ENCODE results near the gene GID8. TPM values are rescaled to one million over a fixed set of nuclear protein-coding genes. Genes with fewer than 3 reads are reported as not detected.

GID8 gene
- total RNA-seq, 1 donor from 2014 or later: 48.7 TPM

GRCh38 chr20:62989201-62989601 is 51.3 kb downstream of the GID8 start:
- Histone ChIP-seq H2AFZ (replicated peaks) (no peak overlapping the region), H3K27me3 (peaks cover 7% of the 10 kb centered on the region), H3K4me3 (no peak overlapping the region), H3K4me1 (peaks cover 11% of the 10 kb centered on the region), H3K27ac (no peak overlapping the region), H3K36me3 (no peaks in the 10 kb centered on the region), H3K4me2 (no peak overlapping the region), H3K9me3 (ENCODE audit: low read depth) (no peaks in the 10 kb centered on the region), H4K20me1 (ENCODE audit: low read depth) (no peaks in the 10 kb centered on the region), H3F3A (ENCODE audit: low read depth) (peaks cover 7% of the 10 kb centered on the region), H3K9ac (no peak overlapping the region), H3K79me2 (ENCODE audit: low read depth) (no peaks in the 10 kb centered on the region)
- H3K4me1 Mint-ChIP-seq: peaks cover 11% of the 10 kb centered on the region
- no peak overlapping the region for H3K4me3 Mint-ChIP-seq
- H3K36me3 Mint-ChIP-seq: no peaks in the 10 kb centered on the region
- H3K27ac Mint-ChIP-seq: no peak overlapping the region
- peaks cover 9% of the 10 kb centered on the region for H3K27me3 Mint-ChIP-seq (ENCODE audit: insufficient read depth, low read depth)
- no peaks in the 10 kb centered on the region for H3K9me3 Mint-ChIP-seq
- TF ChIP-seq EZH2 (IDR thresholded peaks at IDR 0.05) (no peak), EZH2phosphoT487 (IDR thresholded peaks at IDR 0.05) (no peak), CTCF (IDR thresholded peaks at IDR 0.05) (no peak)
- no peak for DNase-seq (ENCODE audit: low spot score)

GRCh38 chr20:62990306-62990825 is 52.4 kb downstream of the GID8 start:
- Histone ChIP-seq H3K27ac (no peak overlapping the region), H3K79me2 (ENCODE audit: low read depth) (no peaks in the 10 kb centered on the region), H3F3A (ENCODE audit: low read depth) (no peaks in the 10 kb centered on the region), H2AFZ (replicated peaks) (no peak overlapping the region), H4K20me1 (ENCODE audit: low read depth) (no peaks in the 10 kb centered on the region), H3K9me3 (ENCODE audit: low read depth) (no peaks in the 10 kb centered on the region), H3K36me3 (no peaks in the 10 kb centered on the region), H3K4me2 (no peak overlapping the region), H3K4me1 (peaks cover 8% of the 10 kb centered on the region), H3K9ac (no peak overlapping the region), H3K4me3 (no peak overlapping the region), H3K27me3 (peaks cover 7% of the 10 kb centered on the region)
- DNase-seq (ENCODE audit: low spot score): no peak
- H3K27me3 Mint-ChIP-seq (ENCODE audit: insufficient read depth, low read depth): peaks cover 4% of the 10 kb centered on the region
- no peaks in the 10 kb centered on the region for H3K36me3 Mint-ChIP-seq
- H3K27ac Mint-ChIP-seq: no peak overlapping the region
- H3K4me1 Mint-ChIP-seq: peaks cover 10% of the 10 kb centered on the region
- TF ChIP-seq EZH2 (IDR thresholded peaks at IDR 0.05) (no peak), EZH2phosphoT487 (IDR thresholded peaks at IDR 0.05) (no peak)
- H3K4me3 Mint-ChIP-seq: no peak overlapping the region
- no peaks in the 10 kb centered on the region for H3K9me3 Mint-ChIP-seq

GRCh38 chr20:62991196-62991807 is 53.4 kb downstream of the GID8 start:
- H3K27me3 Mint-ChIP-seq (ENCODE audit: insufficient read depth, low read depth): peaks cover 4% of the 10 kb centered on the region
- peaks cover 11% of the 10 kb centered on the region for H3K27me3 ChIP-seq
- no peak for TF ChIP-seq CTCF (IDR thresholded peaks at IDR 0.05)
- no peak for TF ChIP-seq EZH2phosphoT487 (IDR thresholded peaks at IDR 0.05)
- no peak for TF ChIP-seq EZH2 (IDR thresholded peaks at IDR 0.05)
- no peak for DNase-seq (ENCODE audit: low spot score)
- peaks cover 10% of the 10 kb centered on the region for H3K4me1 ChIP-seq
- H3K79me2 ChIP-seq (ENCODE audit: low read depth): no peaks in the 10 kb centered on the region
- H3K4me3 Mint-ChIP-seq: no peak overlapping the region
- no peaks in the 10 kb centered on the region for H4K20me1 ChIP-seq (ENCODE audit: low read depth)
- H3K27ac ChIP-seq: no peak overlapping the region
- H3K9me3 Mint-ChIP-seq: no peaks in the 10 kb centered on the region
- H3K4me2 ChIP-seq: no peak overlapping the region
- no peaks in the 10 kb centered on the region for H3F3A ChIP-seq (ENCODE audit: low read depth)
- H3K27ac Mint-ChIP-seq: no peak overlapping the region
- no peaks in the 10 kb centered on the region for H3K36me3 ChIP-seq
- H3K36me3 Mint-ChIP-seq: no peaks in the 10 kb centered on the region
- no peak overlapping the region for H3K9ac ChIP-seq
- H2AFZ ChIP-seq (replicated peaks): no peak overlapping the region
- peaks cover 18% of the 10 kb centered on the region for H3K4me1 Mint-ChIP-seq
- no peaks in the 10 kb centered on the region for H3K9me3 ChIP-seq (ENCODE audit: low read depth)
- H3K4me3 ChIP-seq: no peak overlapping the region

GRCh38 chr20:62991863-62992262 is 53.9 kb downstream of the GID8 start:
- Histone ChIP-seq H3K27ac (no peak overlapping the region), H3K4me3 (no peak overlapping the region), H2AFZ (replicated peaks) (no peak overlapping the region), H3K4me1 (peaks cover 10% of the 10 kb centered on the region), H3K36me3 (no peaks in the 10 kb centered on the region), H3K4me2 (no peak overlapping the region), H3K79me2 (ENCODE audit: low read depth) (no peaks in the 10 kb centered on the region), H3K9ac (no peak overlapping the region), H4K20me1 (ENCODE audit: low read depth) (no peaks in the 10 kb centered on the region), H3K9me3 (ENCODE audit: low read depth) (no peaks in the 10 kb centered on the region), H3F3A (ENCODE audit: low read depth) (no peaks in the 10 kb centered on the region), H3K27me3 (peaks cover 17% of the 10 kb centered on the region)
- DNase-seq (ENCODE audit: low spot score): no peak
- no peaks in the 10 kb centered on the region for H3K9me3 Mint-ChIP-seq
- no peak overlapping the region for H3K4me3 Mint-ChIP-seq
- H3K4me1 Mint-ChIP-seq: peaks cover 19% of the 10 kb centered on the region
- H3K27me3 Mint-ChIP-seq (ENCODE audit: insufficient read depth, low read depth): peaks cover 6% of the 10 kb centered on the region
- no peaks in the 10 kb centered on the region for H3K36me3 Mint-ChIP-seq
- no peak overlapping the region for H3K27ac Mint-ChIP-seq
- TF ChIP-seq EZH2phosphoT487 (IDR thresholded peaks at IDR 0.05) (no peak), EZH2 (IDR thresholded peaks at IDR 0.05) (no peak), CTCF (IDR thresholded peaks at IDR 0.05) (no peak)

Data from neural progenitor cell (in vitro differentiated cells).